Ureter (tissue), 1 donor: ENCODE measurements around the gene SDR39U1. TPM values are rescaled to one million over a fixed set of nuclear protein-coding genes. Genes with fewer than 3 reads are reported as not detected.

Experiments used
- DNase-seq: peaks from one replicate; pipeline ENCODE4 v3.0.0-alpha.2; 2020; ENCODE audit warnings: low spot score
- total RNA-seq: library from RNA; stranded (reverse); gene quantifications from one replicate; pipeline ENCODE4 v1.2.4, GENCODE V29; 2023
- donor health status: DM: yes; HTN: yes; CAD: no.

Gene SDR39U1
- total RNA-seq, 1 donor from 2014 or later, result 73.5 TPM

- no peak for DNase-seq
Observed at GRCh38 chr14:24411443-24412389, 30.9 kb downstream of the SDR39U1 start.

GRCh38 chr14:24409956-24410355, 32.6 kb downstream of the SDR39U1 start:
- DNase-seq, result no peak

- DNase-seq, result no peak
Observed at GRCh38 chr14:24409192-24409591, 33.4 kb downstream of the SDR39U1 start.

GRCh38 chr14:24408764-24409163, 33.8 kb downstream of the SDR39U1 start:
- DNase-seq, result no peak

GRCh38 chr14:24407608-24408325, 34.8 kb downstream of the SDR39U1 start:
- DNase-seq, result no peak

GRCh38 chr14:24406416-24406815, 36.2 kb downstream of the SDR39U1 start:
- no peak for DNase-seq

GRCh38 chr14:24404814-24405213, 37.8 kb downstream of the SDR39U1 start:
- DNase-seq, result no peak

- no peak for DNase-seq
Observed at GRCh38 chr14:24403294-24403998, 39.1 kb downstream of the SDR39U1 start.

GRCh38 chr14:24401810-24402702, 40.5 kb downstream of the SDR39U1 start:
- DNase-seq, result no peak

- no peak for DNase-seq
Observed at GRCh38 chr14:24399999-24400718, 42.4 kb downstream of the SDR39U1 start.

- DNase-seq, result no peak
Observed at GRCh38 chr14:24399447-24399822, 43.1 kb downstream of the SDR39U1 start.

- DNase-seq, result peak; percentile 59
Observed at GRCh38 chr14:24398653-24399446, 43.7 kb downstream of the SDR39U1 start, which contains the start of gene NYNRIN. NYNRIN (plus strand) TSS chr14:24399003; CDS start chr14:24399247, 244 bp downstream.

- no peak for DNase-seq
Observed at GRCh38 chr14:24398293-24398652, 44.3 kb downstream of the SDR39U1 start.

- no peak for DNase-seq
Observed at GRCh38 chr14:24397639-24398292, 44.8 kb downstream of the SDR39U1 start.

- DNase-seq, result no peak
Observed at GRCh38 chr14:24395609-24396582, 46.7 kb downstream of the SDR39U1 start.

- DNase-seq, result no peak
Observed at GRCh38 chr14:24394275-24394674, 48.3 kb downstream of the SDR39U1 start.

- DNase-seq, result no peak
Observed at GRCh38 chr14:24392325-24393091, 50.1 kb downstream of the SDR39U1 start.
